HL-60 (cell line): ENCODE data around the gene ZNF575.

Source experiments
- TF ChIP-seq, protein P1 (sequence below): IDR thresholded peaks from one replicate; pipeline ENCODE4 v1.5.1; 2011; ENCODE audit warnings: low read length, control low read depth, inconsistent platforms; ENCODE audit not compliant: insufficient read depth
- TF ChIP-seq, protein P2 (sequence below): IDR thresholded peaks from 2 replicates; pipeline ENCODE4 v1.6.1; 2012; ENCODE audit warnings: low read depth; ENCODE audit not compliant: insufficient replicate concordance

DNA sequence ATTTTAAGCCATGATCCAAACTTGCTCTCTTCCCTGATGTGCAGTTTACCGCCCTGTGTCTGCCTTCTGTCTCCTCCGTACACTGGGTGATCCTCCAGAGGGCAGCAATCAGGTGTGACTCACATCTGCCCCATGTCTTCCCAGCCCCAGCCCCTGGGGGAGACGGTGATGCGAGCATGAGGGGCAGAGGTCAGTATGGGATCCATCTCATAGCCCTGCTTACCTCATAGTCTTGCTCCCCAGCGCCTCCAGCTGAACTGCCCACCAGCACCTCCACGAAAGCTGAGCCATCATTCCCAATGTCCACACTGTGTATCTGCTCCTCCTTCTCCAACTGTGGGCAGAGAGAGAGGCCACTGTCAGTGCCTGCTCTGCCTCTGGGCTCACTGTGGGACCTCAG lies 27.7 kb downstream of the ZNF575 start:
- TF ChIP-seq, protein P1, sequence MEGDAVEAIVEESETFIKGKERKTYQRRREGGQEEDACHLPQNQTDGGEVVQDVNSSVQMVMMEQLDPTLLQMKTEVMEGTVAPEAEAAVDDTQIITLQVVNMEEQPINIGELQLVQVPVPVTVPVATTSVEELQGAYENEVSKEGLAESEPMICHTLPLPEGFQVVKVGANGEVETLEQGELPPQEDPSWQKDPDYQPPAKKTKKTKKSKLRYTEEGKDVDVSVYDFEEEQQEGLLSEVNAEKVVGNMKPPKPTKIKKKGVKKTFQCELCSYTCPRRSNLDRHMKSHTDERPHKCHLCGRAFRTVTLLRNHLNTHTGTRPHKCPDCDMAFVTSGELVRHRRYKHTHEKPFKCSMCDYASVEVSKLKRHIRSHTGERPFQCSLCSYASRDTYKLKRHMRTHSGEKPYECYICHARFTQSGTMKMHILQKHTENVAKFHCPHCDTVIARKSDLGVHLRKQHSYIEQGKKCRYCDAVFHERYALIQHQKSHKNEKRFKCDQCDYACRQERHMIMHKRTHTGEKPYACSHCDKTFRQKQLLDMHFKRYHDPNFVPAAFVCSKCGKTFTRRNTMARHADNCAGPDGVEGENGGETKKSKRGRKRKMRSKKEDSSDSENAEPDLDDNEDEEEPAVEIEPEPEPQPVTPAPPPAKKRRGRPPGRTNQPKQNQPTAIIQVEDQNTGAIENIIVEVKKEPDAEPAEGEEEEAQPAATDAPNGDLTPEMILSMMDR = peak; percentile 11
- TF ChIP-seq, protein P2, sequence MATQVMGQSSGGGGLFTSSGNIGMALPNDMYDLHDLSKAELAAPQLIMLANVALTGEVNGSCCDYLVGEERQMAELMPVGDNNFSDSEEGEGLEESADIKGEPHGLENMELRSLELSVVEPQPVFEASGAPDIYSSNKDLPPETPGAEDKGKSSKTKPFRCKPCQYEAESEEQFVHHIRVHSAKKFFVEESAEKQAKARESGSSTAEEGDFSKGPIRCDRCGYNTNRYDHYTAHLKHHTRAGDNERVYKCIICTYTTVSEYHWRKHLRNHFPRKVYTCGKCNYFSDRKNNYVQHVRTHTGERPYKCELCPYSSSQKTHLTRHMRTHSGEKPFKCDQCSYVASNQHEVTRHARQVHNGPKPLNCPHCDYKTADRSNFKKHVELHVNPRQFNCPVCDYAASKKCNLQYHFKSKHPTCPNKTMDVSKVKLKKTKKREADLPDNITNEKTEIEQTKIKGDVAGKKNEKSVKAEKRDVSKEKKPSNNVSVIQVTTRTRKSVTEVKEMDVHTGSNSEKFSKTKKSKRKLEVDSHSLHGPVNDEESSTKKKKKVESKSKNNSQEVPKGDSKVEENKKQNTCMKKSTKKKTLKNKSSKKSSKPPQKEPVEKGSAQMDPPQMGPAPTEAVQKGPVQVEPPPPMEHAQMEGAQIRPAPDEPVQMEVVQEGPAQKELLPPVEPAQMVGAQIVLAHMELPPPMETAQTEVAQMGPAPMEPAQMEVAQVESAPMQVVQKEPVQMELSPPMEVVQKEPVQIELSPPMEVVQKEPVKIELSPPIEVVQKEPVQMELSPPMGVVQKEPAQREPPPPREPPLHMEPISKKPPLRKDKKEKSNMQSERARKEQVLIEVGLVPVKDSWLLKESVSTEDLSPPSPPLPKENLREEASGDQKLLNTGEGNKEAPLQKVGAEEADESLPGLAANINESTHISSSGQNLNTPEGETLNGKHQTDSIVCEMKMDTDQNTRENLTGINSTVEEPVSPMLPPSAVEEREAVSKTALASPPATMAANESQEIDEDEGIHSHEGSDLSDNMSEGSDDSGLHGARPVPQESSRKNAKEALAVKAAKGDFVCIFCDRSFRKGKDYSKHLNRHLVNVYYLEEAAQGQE = no peak
